HG03139 (cell line): ENCODE data around the gene SPEM1.
"Not testable (repeated sequence)": the region's sequence is repeated elsewhere in the genome, so short reads cannot be mapped to it uniquely, and the experiment has no call there.

ENCODE experiments used
- ATAC-seq: cut with Tn5 transposase; IDR thresholded peaks from one replicate; pipeline ENCODE4 v1.9.1; 2021; ENCODE audit not compliant: unreplicated experiment

SPEM1 gene

GRCh38 chr17:7468804-7469389, 48.8 kb downstream of the SPEM1 start:
- ATAC-seq: no peak

GRCh38 chr17:7469843-7470242, 49.7 kb downstream of the SPEM1 start:
- not testable (repeated sequence) for ATAC-seq

- not testable (repeated sequence) for ATAC-seq
Measured at GRCh38 chr17:7470457-7470973, 50.4 kb downstream of the SPEM1 start.
